Measurements from ENCODE around the gene VSX2.
A peak's percentile ranks its signal among the peaks of the same experiment; 100 is the strongest.

VSX2 gene

GRCh38 chr14:74257941-74258763, 18.9 kb downstream of the VSX2 start:
- no peak for DNase-seq (ENCODE audit: low read depth)
- H3K4me3 ChIP-seq (ENCODE audit: low read depth, low read length), result peak overlapping the region; percentile 60
- TF ChIP-seq CTCF (conservative IDR thresholded peaks at IDR 0.05; ENCODE audit: low read depth, low read length), result peak; percentile 3

- no peak for TF ChIP-seq CTCF (conservative IDR thresholded peaks at IDR 0.05; ENCODE audit: low read depth, low read length)
- H3K4me3 ChIP-seq (ENCODE audit: low read depth, low read length), result no peak overlapping the region
- no peak for DNase-seq (ENCODE audit: low read depth)
These were observed 19.5 kb downstream of the VSX2 start for GRCh38 chr14:74258764-74259035.

GRCh38 chr14:74259513-74259912, 20.3 kb downstream of the VSX2 start:
- no peak for TF ChIP-seq CTCF (conservative IDR thresholded peaks at IDR 0.05; ENCODE audit: low read depth, low read length)
- no peak overlapping the region for H3K4me3 ChIP-seq (ENCODE audit: low read depth, low read length)
- no peak for DNase-seq (ENCODE audit: low read depth)

GRCh38 chr14:74260525-74261233, 21.4 kb downstream of the VSX2 start:
- no peak for TF ChIP-seq CTCF (conservative IDR thresholded peaks at IDR 0.05; ENCODE audit: low read depth, low read length)
- no peak for DNase-seq (ENCODE audit: low read depth)
- H3K4me3 ChIP-seq (ENCODE audit: low read depth, low read length), result no peak overlapping the region

- no peak for TF ChIP-seq CTCF (conservative IDR thresholded peaks at IDR 0.05; ENCODE audit: low read depth, low read length)
- no peak overlapping the region for H3K4me3 ChIP-seq (ENCODE audit: low read depth, low read length)
- no peak for DNase-seq (ENCODE audit: low read depth)
These were observed 22.0 kb downstream of the VSX2 start for GRCh38 chr14:74261288-74261687.

- no peak for TF ChIP-seq CTCF (conservative IDR thresholded peaks at IDR 0.05; ENCODE audit: low read depth, low read length)
- H3K4me3 ChIP-seq (ENCODE audit: low read depth, low read length), result no peak overlapping the region
- no peak for DNase-seq (ENCODE audit: low read depth)
These were observed 22.8 kb downstream of the VSX2 start for GRCh38 chr14:74262076-74262475.

GRCh38 chr14:74263181-74263580, 23.9 kb downstream of the VSX2 start:
- no peak for DNase-seq (ENCODE audit: low read depth)
- no peak overlapping the region for H3K4me3 ChIP-seq (ENCODE audit: low read depth, low read length)
- no peak for TF ChIP-seq CTCF (conservative IDR thresholded peaks at IDR 0.05; ENCODE audit: low read depth, low read length)

Measured in choroid plexus epithelial cell (primary cell).